ENCODE data around the gene ESRRG.

ESRRG gene

DNA sequence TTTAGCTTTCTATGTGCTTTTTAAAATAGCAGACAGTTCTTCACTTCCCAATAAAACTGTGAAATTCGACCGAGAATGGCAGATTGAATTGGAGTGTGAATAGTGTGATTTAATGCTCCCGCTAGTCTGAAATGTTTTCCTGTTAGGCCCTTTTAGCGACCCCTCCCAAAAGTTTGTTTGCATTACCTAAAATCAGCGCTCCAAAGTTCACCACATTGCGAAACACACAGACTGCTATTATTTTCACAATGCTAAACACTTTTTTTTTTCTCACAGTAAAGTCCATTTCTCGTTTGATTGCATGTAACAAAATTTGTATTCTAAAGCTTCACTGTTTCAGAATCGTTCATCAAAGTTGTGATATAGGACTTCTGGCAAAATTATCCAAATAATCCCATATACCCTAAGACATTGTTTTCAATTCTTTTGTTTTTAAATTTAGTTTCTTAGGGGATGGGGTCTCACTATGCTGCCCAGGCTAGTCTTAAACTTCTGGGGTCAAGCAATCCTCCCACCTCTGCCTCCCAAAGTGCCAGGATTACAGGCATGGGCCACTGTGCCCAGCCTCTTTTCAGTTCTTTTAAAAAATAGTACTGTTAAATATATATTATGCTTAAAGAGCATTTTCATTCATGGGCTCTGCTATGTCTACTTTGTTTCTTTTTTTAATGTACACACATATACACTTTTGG, 223.5 kb downstream of the ESRRG start:
- DNase-seq = no peak

DNA sequence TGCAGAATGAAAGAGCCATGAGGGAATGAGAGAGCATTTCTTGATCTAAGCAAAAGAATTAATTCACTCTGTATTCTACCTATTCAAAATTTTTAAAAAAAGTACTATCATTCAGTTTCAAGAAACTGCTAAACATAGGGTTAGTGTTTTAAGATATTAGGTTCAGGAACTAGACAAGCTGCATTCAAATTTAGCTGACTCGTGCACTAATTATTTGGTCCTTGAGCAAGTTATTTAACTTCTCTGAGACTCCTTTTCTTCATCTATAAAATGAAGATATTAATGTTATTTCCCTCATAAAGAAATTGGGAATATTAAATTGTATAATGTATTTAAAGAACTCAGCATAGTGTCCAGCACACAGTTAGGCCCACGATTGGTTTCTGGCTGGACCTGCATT, 225.0 kb downstream of the ESRRG start:
- DNase-seq = no peak

DNA sequence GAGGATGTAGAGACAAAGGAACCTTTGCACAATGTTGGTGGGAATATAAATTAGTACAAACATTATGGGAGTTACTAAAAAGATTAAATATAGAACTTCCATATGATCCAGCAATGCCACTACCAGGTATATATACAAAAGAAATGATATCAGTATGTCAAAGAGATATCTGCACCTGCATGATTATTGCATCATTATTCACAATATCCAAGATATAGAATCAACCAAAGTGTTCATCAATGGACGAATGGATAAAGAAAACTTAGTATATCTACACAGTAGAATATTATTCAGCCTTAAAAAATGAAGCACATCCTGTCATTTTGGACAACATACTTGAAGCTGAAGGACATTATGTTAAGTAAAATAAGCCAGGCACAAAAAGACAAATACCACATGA, 238.2 kb downstream of the ESRRG start:
- no peak for DNase-seq

DNA sequence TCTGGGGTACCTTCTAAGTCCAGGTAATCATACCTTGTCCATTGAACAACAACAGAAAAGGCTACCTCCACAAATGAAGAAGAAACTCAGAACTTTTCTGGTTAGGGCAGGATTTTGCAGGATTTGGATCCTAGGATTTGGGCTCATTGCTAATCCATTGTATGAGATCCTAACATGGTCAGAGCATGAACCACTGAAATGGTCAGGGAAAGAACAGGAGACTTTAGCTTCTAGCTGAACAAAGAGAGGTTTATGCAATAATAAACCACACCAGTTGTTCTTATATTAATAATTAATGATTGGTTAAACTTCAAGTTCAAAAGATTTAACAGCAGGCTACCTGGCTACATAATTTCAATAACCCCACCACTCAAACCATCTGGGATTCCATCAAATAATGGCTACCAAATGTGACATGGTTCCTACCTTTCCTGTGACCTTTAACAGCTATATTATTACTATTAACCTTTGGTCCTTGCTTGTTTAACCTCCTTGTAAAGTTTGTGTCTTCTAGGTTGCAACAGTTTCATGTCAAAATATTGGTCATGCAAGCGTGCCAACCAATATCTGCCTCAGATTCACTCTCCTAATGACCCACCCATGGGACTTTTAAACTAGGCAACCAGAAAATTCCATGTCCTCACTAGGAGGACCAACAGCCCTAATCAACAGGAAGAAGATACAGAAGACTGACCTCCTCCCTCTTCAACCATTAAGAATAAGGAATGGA, 239.4 kb downstream of the ESRRG start:
- no peak for DNase-seq

DNA sequence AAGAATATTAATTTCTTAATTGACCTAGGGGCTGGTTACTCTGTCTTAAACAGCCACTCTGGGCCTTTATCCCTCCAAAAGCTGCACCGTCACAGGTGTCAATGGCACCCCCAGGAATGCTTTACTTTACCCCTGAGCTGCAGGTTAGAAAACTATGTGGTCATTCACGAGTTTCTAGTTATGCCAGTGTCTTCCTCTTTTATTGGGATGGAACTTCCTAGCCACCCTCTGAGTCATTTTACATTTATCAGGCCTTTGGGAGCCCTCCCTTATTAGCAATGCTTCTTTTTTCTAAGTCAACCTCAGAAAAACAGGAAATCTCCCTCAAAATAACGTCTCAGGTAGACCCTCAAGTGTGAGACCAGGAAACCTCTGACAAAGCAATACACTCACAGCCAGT, 240.6 kb downstream of the ESRRG start:
- DNase-seq = no peak

DNA sequence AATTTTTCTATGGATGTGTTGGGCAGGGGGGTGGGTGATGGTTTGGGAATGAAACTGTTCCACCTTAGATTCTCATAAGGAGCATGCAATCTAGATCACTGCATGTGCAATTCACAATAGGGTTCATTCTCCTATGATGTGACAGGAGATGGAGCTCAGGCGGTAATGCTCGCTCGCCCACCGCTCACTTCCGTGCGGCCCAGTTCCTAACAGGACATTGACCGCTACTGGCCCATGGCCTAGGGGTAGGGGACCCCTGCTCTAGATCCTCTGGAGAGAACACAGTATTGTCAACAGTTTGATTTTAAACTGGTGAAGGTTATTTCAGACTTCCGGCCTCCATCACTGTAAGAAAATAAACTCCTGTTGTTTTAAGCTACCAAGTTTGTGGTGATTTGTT, 245.0 kb downstream of the ESRRG start:
- DNase-seq = no peak

DNA sequence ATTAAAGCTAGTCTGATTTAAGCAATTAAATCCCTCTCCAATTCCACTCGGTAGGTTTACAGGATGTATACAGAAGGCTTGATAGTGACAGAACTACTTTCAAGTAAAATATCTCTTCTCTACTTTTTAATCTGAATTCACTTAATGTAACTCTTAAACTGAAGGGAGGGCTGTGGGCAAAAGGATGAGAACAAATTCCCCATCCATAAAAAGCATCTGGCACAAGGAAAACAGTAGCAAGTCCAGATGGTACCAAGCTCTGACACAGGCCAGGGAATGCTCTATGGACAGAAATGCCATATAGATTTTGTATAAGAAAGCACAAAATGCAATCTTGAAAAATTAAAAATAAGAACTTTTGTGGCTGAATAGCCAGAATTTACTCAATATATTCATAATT, 246.9 kb downstream of the ESRRG start:
- DNase-seq = no peak

DNA sequence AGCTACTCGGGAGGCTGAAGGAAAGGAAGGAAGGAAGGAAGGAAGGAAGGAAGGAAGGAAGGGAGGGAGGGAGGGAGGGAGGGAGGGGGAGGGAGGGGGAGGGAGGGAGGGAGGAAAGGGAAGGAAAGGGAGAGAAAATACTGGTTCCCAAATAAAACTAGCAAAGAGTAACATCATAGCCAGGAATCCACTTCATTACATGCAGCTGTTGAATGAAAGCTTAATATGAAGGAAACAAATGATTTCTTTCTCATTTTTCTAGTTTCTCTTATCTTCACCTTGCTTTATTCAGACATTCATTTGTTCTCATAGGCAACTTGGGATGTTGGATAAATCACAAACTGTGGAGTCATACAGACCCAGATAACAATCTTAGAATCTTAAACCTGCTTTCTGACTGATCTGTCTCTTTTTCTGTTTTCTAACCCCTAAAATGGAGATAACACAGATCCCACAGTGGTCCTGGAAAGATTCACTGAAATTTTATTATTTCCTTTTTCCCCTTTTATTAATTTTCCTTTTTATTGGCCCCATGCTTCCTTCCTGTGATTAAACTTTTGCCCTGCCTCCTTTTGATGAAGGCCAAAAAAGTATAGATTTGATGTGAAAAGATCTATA, 247.5 kb downstream of the ESRRG start:
- DNase-seq = no peak

DNA sequence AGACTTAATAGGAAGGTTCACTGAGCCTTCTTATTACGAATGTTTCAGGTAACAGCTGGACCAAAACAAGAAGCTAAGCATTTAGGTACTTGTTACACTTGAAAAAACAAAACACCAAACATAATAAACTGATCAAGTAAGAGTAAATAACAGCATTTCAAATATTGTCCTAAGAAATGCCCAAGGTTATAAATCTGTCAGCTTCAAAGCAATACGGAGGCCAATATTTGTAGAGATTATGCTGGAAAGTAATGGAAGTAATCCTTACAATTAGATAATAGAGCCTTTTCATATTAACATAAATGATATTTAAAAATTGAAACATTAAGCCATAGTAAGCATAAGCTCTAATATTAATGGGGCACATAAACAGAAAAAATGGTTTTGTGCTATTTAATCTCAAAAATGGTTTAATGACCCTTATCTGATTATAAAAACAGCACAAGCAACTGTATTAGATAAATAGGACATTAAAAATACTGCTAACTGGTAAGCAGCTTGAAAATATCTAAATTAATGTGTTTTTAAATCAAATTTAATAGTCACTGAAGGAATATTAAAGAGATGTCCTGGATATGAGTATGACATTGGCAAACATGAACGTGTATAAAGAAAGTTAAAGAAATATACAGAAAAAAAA, 256.9 kb downstream of the ESRRG start:
- no peak for DNase-seq

DNA sequence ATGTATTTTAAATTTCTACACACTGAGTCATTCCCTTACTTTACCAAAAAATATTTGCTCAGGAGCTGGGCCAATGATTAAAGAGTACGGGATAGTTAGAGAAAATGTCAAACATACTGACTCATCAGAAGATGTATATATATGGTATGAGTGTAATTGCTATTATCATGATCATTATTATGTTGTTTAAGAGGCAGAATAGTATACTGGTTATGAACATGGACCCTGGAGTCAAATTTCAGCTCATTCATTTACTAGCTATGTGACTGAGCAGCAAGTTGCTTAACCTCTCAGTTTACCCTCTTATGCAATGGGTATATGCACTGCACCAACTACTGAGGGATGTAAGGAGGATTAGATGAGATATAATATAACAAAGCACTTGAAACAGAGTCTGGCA, 258.7 kb downstream of the ESRRG start:
- no peak for DNase-seq

DNA sequence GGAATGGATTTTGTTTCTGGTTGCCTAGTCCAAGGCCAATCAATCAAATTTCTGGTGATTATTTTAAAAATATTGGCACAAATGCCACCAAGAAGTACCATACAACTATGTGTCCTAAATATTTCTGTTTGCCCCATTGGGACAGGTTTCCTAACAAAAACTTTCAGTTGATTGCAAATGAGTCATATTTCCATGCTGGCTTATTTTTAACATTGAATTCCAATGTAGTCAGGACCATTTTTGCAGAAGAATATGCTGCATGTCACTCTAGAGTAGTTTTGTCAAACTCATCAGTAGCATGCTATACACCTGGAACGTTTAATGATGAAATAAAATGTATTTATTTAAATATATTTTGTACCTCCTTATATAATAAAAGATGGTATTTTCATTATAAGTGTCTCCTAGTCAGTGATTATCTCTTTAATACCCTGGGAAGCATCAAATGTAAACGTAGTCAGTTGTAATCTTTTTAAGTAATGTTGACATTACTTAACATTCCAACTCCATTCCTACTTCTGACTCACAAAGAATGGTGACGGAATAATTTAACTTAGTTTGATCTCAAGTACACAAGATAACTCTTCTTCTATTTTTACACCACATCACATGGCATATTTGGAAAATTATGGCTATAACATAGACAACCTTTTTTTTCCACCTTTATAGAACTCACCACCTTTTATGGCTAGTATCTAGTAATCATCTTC, 261.0 kb downstream of the ESRRG start:
- DNase-seq = no peak

DNA sequence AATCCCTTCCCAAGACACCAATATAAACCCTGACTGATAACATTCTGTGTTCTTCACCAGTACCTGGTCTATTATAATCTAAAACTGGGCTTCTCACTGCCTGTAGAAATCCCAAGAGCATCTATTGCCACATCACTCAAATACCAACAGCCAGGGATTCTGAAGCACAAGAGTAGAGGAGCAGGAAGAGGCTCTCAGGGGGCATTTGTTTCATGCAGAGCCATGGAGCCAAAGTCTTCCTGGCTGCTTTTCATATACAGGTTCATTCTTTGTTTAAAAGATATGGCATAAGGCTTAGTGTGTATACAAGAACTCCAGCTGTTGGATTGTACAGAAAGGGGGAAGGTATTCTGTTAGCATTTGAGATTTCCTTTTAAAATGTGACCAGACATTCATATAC, 261.8 kb downstream of the ESRRG start:
- no peak for DNase-seq

DNA sequence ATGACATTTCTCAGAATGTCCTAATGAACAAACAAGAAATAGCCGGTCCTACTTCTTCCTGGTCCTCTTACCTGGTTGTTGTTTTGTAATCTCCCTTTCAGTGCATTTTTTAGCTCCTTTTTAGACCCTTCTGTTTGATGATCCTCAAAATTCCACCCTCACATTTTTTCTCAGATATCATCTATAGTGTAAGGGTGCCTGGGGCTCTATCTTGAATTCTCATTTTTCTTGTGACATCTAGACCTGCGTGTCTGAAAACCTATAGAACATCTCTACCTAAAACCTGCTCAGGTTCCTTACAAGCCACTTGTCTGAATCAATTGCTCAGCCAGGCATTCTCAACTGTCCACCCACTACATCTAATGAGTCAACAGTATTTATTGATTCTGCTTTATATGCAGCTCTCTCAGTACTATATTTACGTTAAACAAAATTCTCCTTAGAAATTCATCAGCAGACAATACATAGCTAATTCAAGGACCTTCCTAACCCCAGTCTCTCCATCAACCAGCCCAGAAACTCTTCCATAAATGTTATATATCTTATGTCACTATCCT, 263.5 kb downstream of the ESRRG start:
- DNase-seq = no peak

DNA sequence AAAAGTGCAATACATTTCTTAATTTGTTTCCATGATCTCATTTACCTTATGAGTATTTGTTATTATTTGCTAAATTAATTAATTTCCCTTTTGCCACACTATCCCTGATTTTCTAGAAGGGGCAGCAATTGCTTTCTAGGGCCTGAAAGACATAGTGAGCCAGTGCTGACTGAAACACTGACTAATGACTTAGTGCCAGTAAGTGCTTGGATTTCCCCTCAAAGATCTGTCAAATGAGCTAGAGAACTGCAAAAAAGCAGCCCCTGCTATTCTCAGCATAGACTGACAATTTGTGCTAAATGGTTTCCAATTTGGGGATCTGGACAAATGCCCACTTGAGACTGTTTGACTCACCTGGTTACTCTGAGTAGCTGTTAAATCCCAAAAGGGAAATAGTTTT, 264.4 kb downstream of the ESRRG start:
- DNase-seq = no peak

DNA sequence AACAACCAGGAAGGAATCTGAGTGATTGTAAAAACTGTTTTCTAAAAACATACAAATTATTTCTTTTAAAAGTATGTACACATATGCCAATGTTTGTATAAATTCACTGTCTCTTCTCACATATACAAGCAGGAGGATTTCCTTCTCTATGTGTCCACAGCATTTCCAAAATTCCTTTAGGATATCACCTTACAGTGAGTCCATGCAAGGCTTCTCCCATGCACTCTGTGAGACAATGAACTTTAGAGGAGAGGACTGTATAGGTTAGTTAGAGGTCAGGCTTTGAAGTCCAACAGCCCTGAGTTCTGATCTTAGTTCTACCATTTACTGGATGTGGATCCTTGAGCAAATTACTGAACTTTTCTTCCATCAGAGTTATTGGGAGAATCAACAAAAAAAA, 265.9 kb downstream of the ESRRG start:
- no peak for DNase-seq

DNA sequence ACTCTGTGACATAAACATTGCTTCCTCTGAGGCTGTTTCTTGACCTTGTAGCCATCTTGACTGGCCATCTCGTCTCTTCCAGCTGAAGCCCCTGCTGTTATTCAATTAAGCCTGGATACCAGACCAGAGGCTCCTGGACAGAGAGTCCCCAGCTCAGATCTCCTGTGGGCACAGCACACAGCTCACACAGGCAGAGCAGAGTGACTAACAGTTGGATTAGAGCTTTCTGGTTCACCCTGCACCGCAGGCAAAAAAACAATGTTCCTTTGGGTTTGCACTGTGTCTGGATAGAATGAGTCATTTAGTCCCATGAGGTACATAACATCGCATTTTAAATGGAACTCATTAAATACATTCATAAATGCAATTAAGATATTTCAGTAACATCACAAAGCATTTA, 266.5 kb downstream of the ESRRG start:
- DNase-seq = no peak

DNA sequence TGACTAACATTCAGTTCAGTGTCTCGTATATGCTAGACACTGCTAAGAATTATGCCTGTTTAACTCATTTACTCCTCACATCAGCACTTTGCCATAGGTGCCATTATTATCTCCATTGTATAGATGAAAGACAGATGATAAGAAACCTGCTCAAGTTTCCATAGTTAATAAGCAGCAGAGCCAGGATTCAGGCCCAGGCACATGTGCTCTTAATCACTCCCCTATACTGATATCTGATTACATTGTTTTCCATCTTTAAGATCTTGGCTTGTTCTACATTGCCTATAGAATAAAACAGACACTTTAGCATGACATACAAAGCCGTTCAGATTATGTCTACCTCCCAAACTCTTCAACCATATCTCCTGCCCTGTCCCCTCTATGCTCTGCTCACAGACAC, 269.5 kb downstream of the ESRRG start:
- no peak for DNase-seq
